Peyer's patch (tissue), 4 donors: Measurements from ENCODE around the gene MRPL34. TPM values are rescaled to one million over a fixed set of nuclear protein-coding genes. Genes with fewer than 3 reads are reported as not detected.

Experiments used
- DNase-seq, 3 donors: peaks; one replicate each; pipeline ENCODE4 v3.0.0-alpha.2; 2017 to 2019
- H3K27ac ChIP-seq, 4 donors: fragments of 200-600 bp; sonication (generic); one replicate each; pipeline ENCODE4 v1.5.1; 2016 to 2019
- H3K27me3 ChIP-seq, 2 donors: fragments of 200-600 bp; sonication (generic); one replicate each; pipeline ENCODE4 v1.5.1; 2019
- H3K36me3 ChIP-seq, 3 donors: fragments of 200-600 bp; sonication (generic); one replicate each; pipeline ENCODE4 v1.5.1; 2016 to 2019
- H3K4me1 ChIP-seq, 4 donors: fragments of 200-600 bp; sonication (generic); one replicate each; pipeline ENCODE4 v1.5.1; 2016 to 2019
- H3K4me3 ChIP-seq, 4 donors: fragments of 200-600 bp; sonication (generic); 1 replicate in 3 of 4; 2 replicates in 1 of 4; pipeline ENCODE4 v1.5.1; 2016 to 2019; ENCODE audit warnings: mild to moderate bottlenecking in 1 of 4
- H3K9me3 ChIP-seq, 4 donors: fragments of 200-600 bp; sonication (generic); one replicate each; pipeline ENCODE4 v1.5.1; 2016 to 2019; ENCODE audit warnings: mild to moderate bottlenecking in 1 of 4
- POLR2A ChIP-seq, 2 donors: fragments of 450-650 bp; IDR thresholded peaks; one replicate each; pipeline ENCODE4 v1.5.1; 2017; ENCODE audit warnings: antibody characterized with exemption in 2 of 2, mild to moderate bottlenecking in 2 of 2, moderate library complexity in 2 of 2
- total RNA-seq, 4 donors: library from RNA; depleted of rRNA; stranded (reverse); fragments of >200 nt; gene quantifications; one replicate each; pipeline ENCODE4 v1.1.0, GENCODE V29; 2016
- TF ChIP-seq, protein P1 (sequence below), 6 experiments: fragments of 450-650 bp in 4 of 6; fragments of 200-600 bp in 2 of 6; sonication (generic) in 1 of 6; IDR thresholded peaks; one replicate each; pipeline ENCODE4 v1.5.1; 2017 to 2019; ENCODE audit warnings: antibody characterized with exemption in 6 of 6, mild to moderate bottlenecking in 3 of 6, moderate library complexity in 1 of 6

MRPL34 gene
- total RNA-seq, 4 donors from 2014 or later = 76.7 to 202 (median 196) TPM

DNA sequence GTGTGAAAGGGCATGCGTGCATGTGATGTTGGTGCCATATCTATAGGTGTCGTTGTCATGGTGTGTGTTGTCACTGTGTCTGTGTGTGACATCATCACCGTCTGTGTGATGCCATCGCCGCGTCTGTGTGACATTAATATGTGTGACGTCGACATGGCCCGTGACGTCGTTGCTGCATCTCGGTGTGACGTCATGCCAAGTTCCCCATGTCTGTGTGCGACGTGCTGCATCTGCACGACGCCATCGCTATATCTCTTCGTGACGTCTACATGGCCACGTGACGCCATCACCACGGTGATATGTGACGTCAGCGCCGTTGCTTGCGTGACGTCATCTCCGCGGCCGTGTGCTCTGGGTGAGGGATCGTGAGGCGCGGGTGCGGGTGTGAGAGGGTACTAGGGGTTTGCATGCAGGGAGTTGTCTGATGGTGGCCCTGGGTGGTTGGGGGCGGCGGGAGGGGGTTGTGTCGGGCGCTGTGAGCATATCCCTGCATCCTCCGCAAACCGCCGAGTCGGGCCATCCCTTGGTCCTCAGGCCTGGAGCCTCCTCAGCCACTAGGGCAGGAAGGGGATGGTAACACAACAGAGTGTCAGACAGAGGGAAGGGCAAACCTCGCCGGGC is 46.3 kb downstream of the MRPL34 start:
- H3K27ac ChIP-seq = no peak overlapping the region
- H3K27me3 ChIP-seq = no peaks in the 10 kb centered on the region
- H3K4me1 ChIP-seq = no peaks in the 10 kb centered on the region

DNA sequence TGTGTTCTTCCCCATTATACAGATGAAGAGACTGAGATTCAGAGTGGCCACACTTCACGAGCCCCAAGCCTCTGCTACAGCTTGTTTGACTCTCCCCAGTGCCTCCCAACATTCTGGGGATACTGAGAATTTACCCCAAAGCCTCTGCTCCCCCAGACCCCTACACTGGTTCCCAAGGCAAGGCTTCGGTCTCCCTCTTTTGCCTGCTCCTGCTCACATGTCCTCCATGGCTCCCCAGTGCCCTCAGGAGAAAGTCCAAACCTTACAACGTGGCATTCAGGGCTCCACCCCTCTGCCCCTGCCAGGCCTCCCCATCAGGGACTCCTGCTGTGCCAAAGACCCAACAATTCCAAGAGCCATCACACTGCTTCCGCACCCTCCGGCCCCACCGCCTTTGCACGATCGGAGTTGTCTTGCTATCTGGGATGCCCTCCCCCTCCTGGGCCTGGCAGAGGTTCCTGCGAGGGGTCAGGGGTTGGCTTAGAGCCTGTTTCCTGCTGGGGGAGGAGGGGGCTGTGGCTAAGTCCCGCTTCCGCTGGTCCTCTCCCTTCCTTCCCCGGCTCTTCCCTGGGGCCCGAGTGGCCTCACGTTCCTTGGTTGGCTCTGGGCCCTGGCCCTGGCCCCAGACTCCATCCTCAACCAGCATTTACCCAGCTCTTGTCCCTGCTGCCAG is 47.1 kb downstream of the MRPL34 start:
- Histone ChIP-seq H3K36me3 (no peaks in the 10 kb centered on the region), H3K9me3 (no peaks in the 10 kb centered on the region), H3K27me3 (no peaks in the 10 kb centered on the region), H3K27ac (peak overlapping the region in 1 of 4 donors; percentile 25), H3K4me3 (no peak overlapping the region), H3K4me1 (no peaks in the 10 kb centered on the region)
- no peak for TF ChIP-seq POLR2A (IDR thresholded peaks at IDR 0.05)
- DNase-seq = no peak

More for the DNA sequence above, 46.3 kb downstream of the MRPL34 start:
- no peak for DNase-seq
- H3K36me3 ChIP-seq = no peaks in the 10 kb centered on the region
- no peaks in the 10 kb centered on the region for H3K9me3 ChIP-seq
- H3K4me3 ChIP-seq = no peak overlapping the region
- TF ChIP-seq, protein P1, sequence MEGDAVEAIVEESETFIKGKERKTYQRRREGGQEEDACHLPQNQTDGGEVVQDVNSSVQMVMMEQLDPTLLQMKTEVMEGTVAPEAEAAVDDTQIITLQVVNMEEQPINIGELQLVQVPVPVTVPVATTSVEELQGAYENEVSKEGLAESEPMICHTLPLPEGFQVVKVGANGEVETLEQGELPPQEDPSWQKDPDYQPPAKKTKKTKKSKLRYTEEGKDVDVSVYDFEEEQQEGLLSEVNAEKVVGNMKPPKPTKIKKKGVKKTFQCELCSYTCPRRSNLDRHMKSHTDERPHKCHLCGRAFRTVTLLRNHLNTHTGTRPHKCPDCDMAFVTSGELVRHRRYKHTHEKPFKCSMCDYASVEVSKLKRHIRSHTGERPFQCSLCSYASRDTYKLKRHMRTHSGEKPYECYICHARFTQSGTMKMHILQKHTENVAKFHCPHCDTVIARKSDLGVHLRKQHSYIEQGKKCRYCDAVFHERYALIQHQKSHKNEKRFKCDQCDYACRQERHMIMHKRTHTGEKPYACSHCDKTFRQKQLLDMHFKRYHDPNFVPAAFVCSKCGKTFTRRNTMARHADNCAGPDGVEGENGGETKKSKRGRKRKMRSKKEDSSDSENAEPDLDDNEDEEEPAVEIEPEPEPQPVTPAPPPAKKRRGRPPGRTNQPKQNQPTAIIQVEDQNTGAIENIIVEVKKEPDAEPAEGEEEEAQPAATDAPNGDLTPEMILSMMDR (IDR thresholded peaks at IDR 0.05) = no peak
- TF ChIP-seq POLR2A (IDR thresholded peaks at IDR 0.05) = no peak

DNA sequence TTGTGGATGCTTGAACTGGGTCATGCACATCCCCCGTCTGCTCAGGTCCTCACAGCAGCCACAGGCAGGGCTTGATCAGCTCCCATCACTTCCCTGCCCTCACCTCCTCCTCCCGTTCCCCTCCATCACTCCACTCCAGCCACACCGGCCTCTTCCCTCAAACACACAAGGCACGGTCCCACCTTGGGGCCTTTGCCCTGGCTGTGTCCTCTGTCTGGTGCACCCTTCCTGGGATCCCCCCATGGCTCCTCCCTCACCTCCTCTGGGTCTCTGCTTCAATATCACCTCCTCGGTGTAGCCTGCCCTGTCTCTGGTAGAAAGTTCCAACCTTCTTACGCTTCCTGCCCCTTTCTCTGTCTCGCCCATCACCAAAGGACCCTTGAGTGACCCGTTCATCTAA is 47.7 kb downstream of the MRPL34 start:
- TF ChIP-seq, protein P1 (IDR thresholded peaks at IDR 0.05) = no peak
- TF ChIP-seq POLR2A (IDR thresholded peaks at IDR 0.05) = no peak
- Histone ChIP-seq H3K4me3 (no peak overlapping the region), H3K36me3 (no peaks in the 10 kb centered on the region), H3K9me3 (no peaks in the 10 kb centered on the region), H3K4me1 (no peaks in the 10 kb centered on the region), H3K27me3 (no peaks in the 10 kb centered on the region), H3K27ac (no peak overlapping the region)
- DNase-seq = no peak

Other genes starting within 250 kb of the MRPL34 start
- gene HAUS8, start 230.4 kb upstream of the MRPL34 start, total RNA-seq = 10 to 100 TPM in 2 of 4 donors, 1 to 10 TPM in 2; 9.7 to 29.7 (median 10.1) TPM
- gene MYO9B, start 230.1 kb upstream of the MRPL34 start, total RNA-seq = 100 to 1,000 TPM in 3 of 4 donors, 10 to 100 TPM in 1; 65.3 to 578 (median 143) TPM
- 10 to 100 TPM in 3 of 4 donors, 1 to 10 TPM in 1; 7.7 to 13.6 (median 11.2) TPM for gene USE1, start 90.5 kb upstream of the MRPL34 start, total RNA-seq
- 10 to 100 TPM in 3 of 4 donors, 1 to 10 TPM in 1; 8.3 to 38.5 (median 30.8) TPM for gene OCEL1, start 79.6 kb upstream of the MRPL34 start, total RNA-seq
- 100 to 1,000 TPM in 3 of 4 donors, 10 to 100 TPM in 1; 42.1 to 217 (median 142) TPM for gene NR2F6, start 60.0 kb upstream of the MRPL34 start, total RNA-seq
- 10 to 100 TPM in 1 of 4 donors, 1 to 10 TPM in 3; 1.6 to 11.6 (median 2.5) TPM for gene USHBP1, start 41.1 kb upstream of the MRPL34 start, total RNA-seq
- 100 to 1,000 TPM in 1 of 4 donors, 10 to 100 TPM in 3; 51.8 to 174 (median 59.2) TPM for gene BABAM1, start 38.4 kb upstream of the MRPL34 start, total RNA-seq
- 1 to 10 TPM in 1 of 4 donors, under 1 TPM in 2, not detected in 1; 0.18 to 1.3 (median 0.95) TPM for gene ANKLE1, start 24.0 kb upstream of the MRPL34 start, total RNA-seq
- 10 to 100 TPM in 1 of 4 donors, 1 to 10 TPM in 3; 2.1 to 14.1 (median 5.6) TPM for gene ABHD8, start 2.4 kb upstream of the MRPL34 start, total RNA-seq
- gene DDA1, start 3.7 kb downstream of the MRPL34 start, total RNA-seq = 10 to 100 TPM; 15.2 to 37.2 (median 23.9) TPM
- 10 to 100 TPM; 10.3 to 18.9 (median 16.0) TPM for gene ANO8, start 29.0 kb downstream of the MRPL34 start, total RNA-seq
- gene GTPBP3, start 31.7 kb downstream of the MRPL34 start, total RNA-seq = 10 to 100 TPM; 40.5 to 74.4 (median 57.7) TPM
- 10 to 100 TPM; 10.5 to 62.7 (median 18.7) TPM for gene PLVAP, start 71.5 kb downstream of the MRPL34 start, total RNA-seq
- not detected for gene CCDC194, start 88.3 kb downstream of the MRPL34 start, total RNA-seq
- gene BST2, start 99.8 kb downstream of the MRPL34 start, total RNA-seq = 100 to 1,000 TPM in 1 of 4 donors, 10 to 100 TPM in 2, 1 to 10 TPM in 1; 9.6 to 101 (median 23.9) TPM
- 10 to 100 TPM; 52.2 to 68.0 (median 64.1) TPM for gene MVB12A, start 114.2 kb downstream of the MRPL34 start, total RNA-seq
- gene TMEM221, start 142.8 kb downstream of the MRPL34 start, total RNA-seq = not detected
- not detected for gene NXNL1, start 155.1 kb downstream of the MRPL34 start, total RNA-seq
- gene SLC27A1, start 164.7 kb downstream of the MRPL34 start, total RNA-seq = 10 to 100 TPM in 2 of 4 donors, 1 to 10 TPM in 1, under 1 TPM in 1; 0.70 to 13.2 (median 8.3) TPM
- gene PGLS, start 205.8 kb downstream of the MRPL34 start, total RNA-seq = 100 to 1,000 TPM in 2 of 4 donors, 10 to 100 TPM in 2; 79.2 to 117 (median 104) TPM
- 10 to 100 TPM; 24.7 to 79.2 (median 48.9) TPM for gene COLGALT1, start 249.8 kb downstream of the MRPL34 start, total RNA-seq